IPS-20b (cell line): ENCODE measurements around the gene MAP3K6.

Experiments
- H3K27ac ChIP-seq: one replicate; pipeline ENCODE4 v1.5.1; 2013; ENCODE audit warnings: low read length
- H3K27me3 ChIP-seq: 2 replicates; pipeline ENCODE4 v1.6.1; 2013; ENCODE audit warnings: mild to moderate bottlenecking, low read length, inconsistent platforms; ENCODE audit not compliant: insufficient read depth
- H3K36me3 ChIP-seq: 2 replicates; pipeline ENCODE4 v1.6.1; 2013; ENCODE audit warnings: low read depth, mild to moderate bottlenecking, inconsistent platforms, low read length, moderate library complexity; ENCODE audit not compliant: insufficient read depth
- H3K4me1 ChIP-seq: 2 replicates; pipeline ENCODE4 v1.6.1; 2013; ENCODE audit warnings: mild to moderate bottlenecking, control low read depth, inconsistent platforms, low read length, moderate library complexity; ENCODE audit not compliant: insufficient read depth
- H3K4me3 ChIP-seq: 2 replicates; pipeline ENCODE4 v1.5.1; 2013; ENCODE audit warnings: mild to moderate bottlenecking, low read length, inconsistent platforms
- H3K9ac ChIP-seq: 2 replicates; pipeline ENCODE4 v1.6.1; 2013; ENCODE audit warnings: low read depth, mild to moderate bottlenecking, inconsistent platforms, low read length, moderate library complexity
- H3K9me3 ChIP-seq: 2 replicates; pipeline ENCODE4 v1.6.1; 2013; ENCODE audit warnings: mild to moderate bottlenecking, low read depth, low read length, inconsistent platforms; ENCODE audit not compliant: insufficient read depth

MAP3K6 gene

GRCh38 chr1:27405074-27405473 lies 38.3 kb upstream of the MAP3K6 start:
- Histone ChIP-seq H3K27ac (no peak overlapping the region), H3K4me1 (peaks cover 25% of the 10 kb centered on the region; the same call in 1 of the 2 replicates)

DNA sequence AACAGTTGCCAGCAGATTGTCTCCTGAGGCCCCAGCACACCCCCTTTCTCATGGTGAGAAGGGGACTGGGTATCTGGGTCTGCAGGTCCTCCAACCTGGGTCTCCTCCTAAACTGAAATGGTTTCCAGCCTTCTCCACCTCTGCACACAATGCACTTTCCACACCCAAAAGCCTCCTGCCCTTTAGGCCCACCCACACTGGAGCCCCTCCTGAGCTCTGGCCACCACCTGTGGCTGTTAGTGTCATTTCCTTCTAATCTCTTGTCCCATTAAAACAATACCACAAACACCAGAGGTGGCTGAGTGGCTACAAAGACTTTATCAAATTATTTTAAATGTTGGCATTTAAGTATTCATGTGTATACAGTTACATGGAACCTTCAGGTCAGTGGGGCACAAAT lies 37.2 kb upstream of the MAP3K6 start:
- Histone ChIP-seq H3K9me3 (no peaks in the 10 kb centered on the region), H3K9ac (no peak overlapping the region), H3K36me3 (peaks cover 21% of the 10 kb centered on the region), H3K27ac (no peak overlapping the region), H3K4me3 (no peak overlapping the region), H3K27me3 (no peaks in the 10 kb centered on the region), H3K4me1 (peaks cover 27% of the 10 kb centered on the region; the same call in 1 of the 2 replicates)

More at GRCh38 chr1:27405074-27405473, 38.3 kb upstream of the MAP3K6 start:
- Histone ChIP-seq H3K9me3 (no peaks in the 10 kb centered on the region), H3K27me3 (no peaks in the 10 kb centered on the region), H3K9ac (peak overlapping the region; percentile 47; the same call in 1 of the 2 replicates), H3K36me3 (peaks cover 26% of the 10 kb centered on the region), H3K4me3 (no peak overlapping the region; the same call in 1 of the 2 replicates)

GRCh38 chr1:27403065-27403726 lies 36.4 kb upstream of the MAP3K6 start:
- H3K27ac ChIP-seq: peak overlapping the region; percentile 37
- no peaks in the 10 kb centered on the region for H3K27me3 ChIP-seq
- peaks cover 14% of the 10 kb centered on the region for H3K36me3 ChIP-seq
- peaks cover 29% of the 10 kb centered on the region; the same call in 1 of the 2 replicates for H3K4me1 ChIP-seq
- H3K4me3 ChIP-seq: no peak overlapping the region
- H3K9ac ChIP-seq: peak overlapping the region; percentile 21; the same call in 1 of the 2 replicates
- H3K9me3 ChIP-seq: no peaks in the 10 kb centered on the region

DNA sequence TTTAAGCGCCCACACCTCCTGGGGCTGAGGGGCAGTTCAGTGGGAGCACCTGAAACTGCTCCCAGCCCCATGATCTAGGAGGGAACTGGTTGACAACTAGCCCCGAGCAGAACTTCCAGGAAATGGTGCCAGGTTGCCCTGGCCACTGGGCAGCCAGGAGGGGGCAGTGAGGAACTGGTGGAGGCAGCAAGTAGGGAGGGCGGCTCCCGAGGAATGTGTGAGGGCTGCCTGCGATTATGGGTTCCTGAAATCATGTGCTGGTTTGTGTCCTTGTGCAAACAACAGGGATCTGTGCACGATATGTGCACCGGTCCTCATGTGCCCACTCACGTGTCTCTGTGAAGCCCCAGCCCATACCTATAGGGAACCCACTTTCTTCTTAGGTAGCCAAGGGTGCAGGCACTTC lies 35.6 kb upstream of the MAP3K6 start:
- no peak overlapping the region for H3K27ac ChIP-seq

DNA sequence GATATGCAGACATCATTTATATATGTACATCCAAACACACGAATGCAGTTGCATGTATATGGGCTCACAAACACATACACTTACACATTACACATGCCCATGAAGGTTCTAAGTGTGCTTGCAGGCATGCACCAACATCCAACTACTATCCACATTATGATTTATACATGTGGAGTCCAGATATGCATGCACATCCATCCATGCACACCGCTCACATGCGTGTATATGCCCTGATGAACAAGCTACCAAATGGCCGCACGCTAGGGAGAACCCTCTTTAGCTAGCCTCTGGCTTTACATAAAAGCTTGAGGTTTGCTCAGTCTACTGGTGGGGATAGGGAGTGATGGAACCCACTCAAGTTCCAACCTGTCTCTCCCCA lies 34.2 kb upstream of the MAP3K6 start:
- no peak overlapping the region for H3K9ac ChIP-seq
- H3K4me1 ChIP-seq: peaks cover 25% of the 10 kb centered on the region; the same call in 1 of the 2 replicates
- H3K27me3 ChIP-seq: no peaks in the 10 kb centered on the region
- no peaks in the 10 kb centered on the region for H3K36me3 ChIP-seq
- no peaks in the 10 kb centered on the region for H3K9me3 ChIP-seq
- no peak overlapping the region for H3K27ac ChIP-seq
- H3K4me3 ChIP-seq: no peak overlapping the region

More for the DNA sequence above, 35.6 kb upstream of the MAP3K6 start:
- H3K9me3 ChIP-seq: no peaks in the 10 kb centered on the region
- no peak overlapping the region for H3K9ac ChIP-seq
- H3K4me3 ChIP-seq: no peak overlapping the region
- peaks cover 6% of the 10 kb centered on the region for H3K36me3 ChIP-seq
- H3K4me1 ChIP-seq: peaks cover 33% of the 10 kb centered on the region; the same call in 1 of the 2 replicates
- no peaks in the 10 kb centered on the region for H3K27me3 ChIP-seq

GRCh38 chr1:27400082-27400962 lies 33.6 kb upstream of the MAP3K6 start:
- Histone ChIP-seq H3K9ac (no peak overlapping the region), H3K36me3 (no peaks in the 10 kb centered on the region), H3K4me3 (no peak overlapping the region), H3K9me3 (no peaks in the 10 kb centered on the region), H3K27me3 (no peaks in the 10 kb centered on the region), H3K4me1 (peaks cover 22% of the 10 kb centered on the region; the same call in 1 of the 2 replicates), H3K27ac (no peak overlapping the region)

DNA sequence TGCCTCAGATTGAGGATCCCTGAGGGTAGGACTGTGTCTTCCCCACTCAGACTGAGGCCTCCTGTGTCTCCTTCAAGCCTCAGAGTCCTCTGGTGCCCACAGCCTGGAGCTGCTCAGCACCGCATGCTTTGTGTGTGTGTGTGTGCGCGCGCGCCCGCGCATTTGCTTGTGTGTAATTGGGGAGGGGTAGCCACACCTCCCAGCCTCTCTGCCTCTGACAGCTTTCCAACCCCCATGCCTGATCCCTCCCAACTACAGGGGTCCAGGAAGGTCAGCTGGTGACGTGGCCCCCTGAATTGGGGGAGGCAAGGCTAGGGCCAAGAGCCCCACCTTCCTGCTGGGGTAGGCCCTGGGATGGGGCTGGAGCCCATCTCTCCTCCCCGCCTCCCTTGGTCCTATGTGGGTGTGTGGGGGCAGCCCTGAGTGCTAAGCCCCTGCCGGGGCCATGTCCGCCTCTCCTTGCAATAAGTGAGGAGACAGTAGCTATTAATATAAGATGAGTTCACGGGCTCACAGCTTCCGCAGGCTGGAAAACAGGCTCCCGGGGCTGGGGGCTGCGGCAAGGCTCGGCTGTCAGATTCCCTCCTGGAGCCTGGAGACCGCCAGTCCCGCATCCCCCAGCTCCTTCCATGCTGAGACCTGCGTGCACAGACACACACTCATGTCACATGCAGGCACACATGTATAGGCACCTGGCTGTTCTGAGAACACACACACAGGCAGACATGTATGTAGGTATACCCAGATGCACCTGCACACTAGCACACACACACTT lies 32.7 kb upstream of the MAP3K6 start:
- H3K4me3 ChIP-seq: no peak overlapping the region
- H3K27ac ChIP-seq: no peak overlapping the region
- no peaks in the 10 kb centered on the region for H3K9me3 ChIP-seq
- H3K9ac ChIP-seq: no peak overlapping the region; the same call in 1 of the 2 replicates
- no peaks in the 10 kb centered on the region for H3K36me3 ChIP-seq
- peaks cover 15% of the 10 kb centered on the region; the same call in 1 of the 2 replicates for H3K4me1 ChIP-seq
- no peaks in the 10 kb centered on the region for H3K27me3 ChIP-seq

GRCh38 chr1:27398405-27399149 lies 31.8 kb upstream of the MAP3K6 start:
- Histone ChIP-seq H3K4me3 (no peak overlapping the region), H3K9me3 (no peaks in the 10 kb centered on the region), H3K36me3 (no peaks in the 10 kb centered on the region), H3K9ac (no peak overlapping the region; the same call in 1 of the 2 replicates), H3K4me1 (peaks cover 15% of the 10 kb centered on the region; the same call in 1 of the 2 replicates), H3K27ac (no peak overlapping the region), H3K27me3 (no peaks in the 10 kb centered on the region)

GRCh38 chr1:27397749-27398148 lies 31.0 kb upstream of the MAP3K6 start:
- Histone ChIP-seq H3K9ac (no peak overlapping the region), H3K9me3 (no peaks in the 10 kb centered on the region), H3K4me1 (peaks cover 12% of the 10 kb centered on the region; the same call in 1 of the 2 replicates), H3K27ac (no peak overlapping the region), H3K27me3 (no peaks in the 10 kb centered on the region), H3K36me3 (no peaks in the 10 kb centered on the region), H3K4me3 (no peak overlapping the region)

- no peak overlapping the region for H3K9ac ChIP-seq
- H3K36me3 ChIP-seq: no peaks in the 10 kb centered on the region
- H3K4me1 ChIP-seq: peaks cover 9% of the 10 kb centered on the region; the same call in 1 of the 2 replicates
- H3K27ac ChIP-seq: no peak overlapping the region
- no peak overlapping the region for H3K4me3 ChIP-seq
- H3K27me3 ChIP-seq: no peaks in the 10 kb centered on the region
- H3K9me3 ChIP-seq: no peaks in the 10 kb centered on the region
Observed at GRCh38 chr1:27397110-27397509, 30.3 kb upstream of the MAP3K6 start.
